ENCODE results near the gene TNNT3.
"Not testable (repeated sequence)": the region's sequence is repeated elsewhere in the genome, so short reads cannot be mapped to it uniquely, and the experiment has no call there.

The TNNT3 gene

GRCh38 chr11:1881442-1882264 lies 37.9 kb upstream of the TNNT3 start:
- no peak for DNase-seq

GRCh38 chr11:1882265-1883238 lies 37.0 kb upstream of the TNNT3 start:
- peak; percentile 86 for DNase-seq

GRCh38 chr11:1883346-1884302 lies 35.9 kb upstream of the TNNT3 start:
- no peak for DNase-seq

GRCh38 chr11:1884303-1884700 lies 35.2 kb upstream of the TNNT3 start:
- DNase-seq = no peak

- not testable (repeated sequence) for DNase-seq
Observed at GRCh38 chr11:1886551-1886950, 33.0 kb upstream of the TNNT3 start.

DNA sequence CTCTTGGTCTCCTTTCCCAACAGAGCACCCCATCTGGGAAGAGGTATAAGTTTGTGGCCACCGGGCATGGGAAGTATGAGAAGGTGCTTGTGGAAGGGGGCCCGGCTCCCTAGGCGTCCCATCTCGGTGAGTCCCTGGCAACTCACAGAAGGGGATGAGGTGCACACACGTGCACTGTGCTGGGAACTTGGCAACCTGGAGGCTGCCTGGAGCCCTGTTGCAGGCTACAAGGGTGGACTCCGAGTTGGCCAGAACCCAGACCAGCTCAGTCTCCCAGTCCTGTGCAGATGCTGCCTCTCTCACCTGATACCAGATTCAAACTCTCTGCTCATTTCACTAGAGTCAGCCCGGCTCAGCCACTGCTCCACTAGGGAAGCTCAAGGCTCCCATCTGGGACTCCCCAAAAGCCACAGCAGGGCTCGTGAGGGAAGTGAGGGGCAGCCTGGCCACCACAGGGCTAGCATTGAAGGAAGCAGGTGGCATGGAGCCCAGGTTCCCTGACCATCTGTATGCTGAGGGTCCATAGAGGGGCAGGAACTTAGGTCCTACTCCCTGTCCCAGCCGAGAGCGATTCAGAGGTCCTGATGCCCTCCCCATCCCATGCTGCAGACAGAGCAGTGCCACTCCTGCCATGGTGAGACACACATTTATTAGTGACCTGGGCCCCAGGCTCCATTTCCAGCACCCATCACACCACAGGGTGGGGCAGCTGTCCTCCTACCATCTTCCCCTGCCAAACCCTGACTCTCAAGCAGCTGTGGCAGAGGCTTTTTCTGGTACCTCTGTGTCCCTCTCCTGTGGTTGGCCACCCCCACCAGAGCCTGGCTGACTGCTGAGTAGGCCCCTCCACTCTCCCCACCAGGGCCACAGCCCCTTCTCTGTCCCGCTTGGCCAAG lies 31.8 kb upstream of the TNNT3 start:
- no peak for DNase-seq

DNA sequence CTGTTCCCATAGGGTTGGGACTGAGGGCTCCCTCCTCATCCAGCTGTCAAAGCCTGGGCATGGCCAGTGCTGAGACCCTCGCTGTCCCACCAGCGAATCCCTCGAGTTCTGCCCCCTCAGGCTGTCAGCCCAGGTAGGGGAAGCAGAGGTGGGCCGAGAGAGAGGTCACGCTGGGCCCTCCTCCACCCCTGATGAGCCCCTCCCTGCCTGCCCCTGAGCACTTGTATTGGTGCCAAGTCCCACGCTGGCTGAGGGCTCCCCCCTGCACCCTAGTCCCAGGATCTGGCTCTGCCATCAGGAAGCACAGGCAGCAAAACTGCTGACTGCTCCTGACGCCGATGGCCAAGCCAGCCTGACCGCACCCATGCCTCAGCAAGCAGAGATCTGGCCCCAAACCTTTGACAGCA lies 31.2 kb upstream of the TNNT3 start:
- no peak for DNase-seq

DNA sequence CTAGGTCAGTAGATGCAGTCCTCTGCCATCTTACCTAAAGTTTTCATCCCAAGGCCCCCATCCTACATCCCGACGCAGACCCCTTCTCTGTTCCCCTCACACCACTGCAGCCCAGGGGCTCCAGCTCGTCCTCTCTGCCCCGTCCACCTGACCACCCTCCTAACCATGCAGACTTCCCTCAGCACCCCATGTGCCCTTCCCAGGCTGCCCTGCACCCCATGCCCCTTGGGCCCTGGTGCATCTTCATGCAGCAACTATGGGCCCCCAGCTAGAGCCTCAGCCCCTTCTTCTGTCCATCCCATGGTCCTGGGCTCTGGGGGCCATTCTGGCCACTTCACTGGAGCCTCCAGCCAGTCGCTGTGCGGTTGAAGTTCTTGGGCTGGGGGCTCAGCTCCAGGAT lies 30.7 kb upstream of the TNNT3 start:
- DNase-seq = no peak

- no peak for DNase-seq
Observed at GRCh38 chr11:1889224-1889930, 30.1 kb upstream of the TNNT3 start.

- no peak for DNase-seq
Observed at GRCh38 chr11:1889941-1890855, 29.3 kb upstream of the TNNT3 start.

DNA sequence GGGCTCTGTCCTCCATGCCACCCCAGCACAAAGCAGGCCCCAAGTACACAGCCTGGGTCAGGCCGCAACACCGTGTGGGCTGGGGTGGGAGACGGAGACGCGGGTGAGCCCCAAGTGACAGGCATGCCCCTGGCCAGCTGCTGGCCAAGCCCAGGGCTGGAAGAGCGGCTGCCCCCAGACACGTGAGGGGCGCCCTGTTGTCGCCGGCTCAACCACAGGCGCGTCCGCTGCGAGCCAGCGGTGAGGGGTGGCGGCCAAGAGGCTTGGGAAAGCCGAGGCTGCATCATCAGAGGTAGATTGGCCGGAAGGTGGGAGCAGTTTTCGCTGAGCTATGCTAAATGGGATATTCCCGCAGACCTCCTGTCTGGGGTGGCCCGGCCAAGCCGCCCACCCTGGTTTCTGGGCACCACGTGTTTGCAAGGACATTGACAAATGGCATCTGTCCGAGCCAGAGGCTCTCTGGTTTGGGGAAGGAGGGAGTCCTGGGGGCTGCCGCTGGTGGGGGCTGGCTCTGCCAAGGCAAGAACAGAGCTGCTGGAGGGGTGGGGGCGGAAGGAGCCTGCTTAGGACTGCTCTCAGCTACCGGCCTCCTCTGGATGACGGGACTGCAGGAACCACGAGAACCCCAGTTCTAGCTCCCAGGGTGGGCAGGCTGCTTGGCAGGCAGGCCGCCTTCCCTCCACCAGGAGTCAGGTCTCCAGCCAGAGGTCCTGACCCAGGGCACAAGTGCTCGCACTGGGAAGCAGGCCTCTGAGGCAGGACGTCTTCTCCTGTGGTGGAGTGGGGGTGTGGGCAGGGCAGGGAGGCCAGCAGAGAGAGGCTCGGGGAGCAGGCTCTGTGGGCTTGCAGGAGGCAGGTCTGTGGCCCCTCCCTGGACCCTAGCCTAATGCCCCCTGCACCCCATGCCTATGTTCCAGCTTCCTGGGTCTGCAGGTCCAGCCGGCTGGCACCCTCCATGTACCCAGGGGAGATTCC lies 28.4 kb upstream of the TNNT3 start:
- DNase-seq = no peak

GRCh38 chr11:1891831-1892115 lies 27.7 kb upstream of the TNNT3 start, which contains the start of gene PRR33:
PRR33 (minus strand) TSS chr11:1891895; CDS start chr11:1890584, 1,311 bp downstream.
- no peak for DNase-seq

DNA sequence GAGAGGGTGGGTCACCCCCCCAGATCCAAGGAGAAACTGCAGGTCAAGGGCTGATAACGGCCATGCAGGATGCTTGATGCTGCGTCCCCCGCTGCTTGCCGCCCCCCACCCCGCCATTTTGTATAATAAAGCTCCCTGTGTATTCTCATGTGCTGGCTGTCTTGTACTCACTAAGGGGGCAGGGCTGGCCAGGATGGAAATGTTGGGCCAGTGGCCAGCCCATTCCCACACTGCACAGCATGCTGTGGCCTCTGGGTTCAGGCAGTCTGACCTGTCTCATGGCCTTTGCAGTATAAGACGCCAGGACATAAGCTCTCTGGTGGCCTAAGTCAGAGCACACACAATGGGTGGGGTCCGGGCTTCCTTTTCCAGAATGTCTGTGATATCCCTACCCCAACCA lies 27.4 kb upstream of the TNNT3 start:
- no peak for DNase-seq

DNA sequence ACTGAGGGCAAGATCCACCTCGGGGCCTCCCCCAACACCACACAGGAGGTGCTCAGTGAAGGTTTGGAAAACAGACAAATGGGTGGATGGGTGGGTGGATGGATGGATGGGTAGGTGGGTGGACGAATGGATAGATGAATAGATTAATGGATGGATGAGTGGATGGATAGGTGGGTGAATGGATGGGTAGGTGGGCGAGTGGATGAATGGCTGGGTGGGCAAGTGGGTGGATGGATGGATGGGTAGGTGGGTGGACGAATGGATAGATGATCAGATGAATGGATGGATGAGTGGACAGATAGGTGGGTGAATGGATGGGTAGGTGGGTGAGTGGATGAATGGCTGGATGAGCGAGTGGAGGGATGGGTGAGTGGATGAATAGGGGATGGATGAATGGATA lies 26.9 kb upstream of the TNNT3 start:
- DNase-seq = no peak

- DNase-seq = no peak
Observed at GRCh38 chr11:1893581-1894359, 25.7 kb upstream of the TNNT3 start.

- DNase-seq = no peak
Observed at GRCh38 chr11:1894759-1895158, 24.7 kb upstream of the TNNT3 start.

GRCh38 chr11:1896468-1896867 lies 23.0 kb upstream of the TNNT3 start:
- no peak for DNase-seq

All from right kidney (tissue), 1 donor.